Measurements from ENCODE around the gene CABYR. TPM values are rescaled to one million over a fixed set of nuclear protein-coding genes. Genes with fewer than 3 reads are reported as not detected.

Gene CABYR
- total and polyA plus RNA-seq, 2 donors (not counting 1 experiment from before 2014, with no cell fraction given): 7.3 to 14.0 TPM

DNA sequence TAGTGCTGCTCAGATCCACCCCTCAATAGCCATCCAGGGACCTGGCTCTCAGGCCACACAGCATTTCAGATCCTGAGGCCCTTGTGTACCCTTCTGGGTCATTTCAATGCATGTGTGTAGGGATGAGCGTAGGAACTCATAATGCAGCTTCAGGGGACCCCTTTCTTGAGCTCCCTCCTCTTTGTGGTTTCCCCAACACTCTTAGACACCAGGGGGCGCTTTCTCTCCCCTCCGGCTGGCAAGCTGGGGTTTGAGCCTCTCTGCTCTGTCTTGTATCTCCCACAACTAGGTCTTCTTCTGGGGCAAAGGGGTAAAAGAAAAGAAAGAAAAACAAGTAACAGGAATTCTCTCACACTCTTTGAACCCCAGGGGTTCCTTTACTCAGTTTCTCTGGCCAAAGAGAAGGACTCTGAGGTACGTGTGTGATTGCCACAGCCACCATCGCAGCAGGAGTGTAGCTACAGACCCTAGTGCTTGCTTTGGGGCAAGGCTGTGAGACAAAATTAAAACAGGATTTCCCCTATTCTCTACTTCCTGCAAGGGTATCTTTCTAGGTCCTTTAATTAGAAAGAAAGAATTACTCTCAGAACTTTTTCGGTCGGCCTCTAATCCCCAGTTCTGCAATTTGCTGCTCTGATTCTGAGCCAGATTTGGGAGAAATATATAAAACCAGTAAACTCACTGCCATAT is 38.0 kb downstream of the CABYR start:
- no peaks in the 10 kb centered on the region for H4K20me1 ChIP-seq (ENCODE audit: control insufficient read depth, extremely low read depth, insufficient read depth, low read length)
- H3K4me1 ChIP-seq (ENCODE audit: control insufficient read depth, extremely low read depth, insufficient read depth, low read length): no peaks in the 10 kb centered on the region
- no peak for TF ChIP-seq EZH2 (IDR thresholded peaks at IDR 0.05; ENCODE audit: low read length, missing control alignments)
- TF ChIP-seq, protein P1, sequence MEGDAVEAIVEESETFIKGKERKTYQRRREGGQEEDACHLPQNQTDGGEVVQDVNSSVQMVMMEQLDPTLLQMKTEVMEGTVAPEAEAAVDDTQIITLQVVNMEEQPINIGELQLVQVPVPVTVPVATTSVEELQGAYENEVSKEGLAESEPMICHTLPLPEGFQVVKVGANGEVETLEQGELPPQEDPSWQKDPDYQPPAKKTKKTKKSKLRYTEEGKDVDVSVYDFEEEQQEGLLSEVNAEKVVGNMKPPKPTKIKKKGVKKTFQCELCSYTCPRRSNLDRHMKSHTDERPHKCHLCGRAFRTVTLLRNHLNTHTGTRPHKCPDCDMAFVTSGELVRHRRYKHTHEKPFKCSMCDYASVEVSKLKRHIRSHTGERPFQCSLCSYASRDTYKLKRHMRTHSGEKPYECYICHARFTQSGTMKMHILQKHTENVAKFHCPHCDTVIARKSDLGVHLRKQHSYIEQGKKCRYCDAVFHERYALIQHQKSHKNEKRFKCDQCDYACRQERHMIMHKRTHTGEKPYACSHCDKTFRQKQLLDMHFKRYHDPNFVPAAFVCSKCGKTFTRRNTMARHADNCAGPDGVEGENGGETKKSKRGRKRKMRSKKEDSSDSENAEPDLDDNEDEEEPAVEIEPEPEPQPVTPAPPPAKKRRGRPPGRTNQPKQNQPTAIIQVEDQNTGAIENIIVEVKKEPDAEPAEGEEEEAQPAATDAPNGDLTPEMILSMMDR (conservative IDR thresholded peaks at IDR 0.05 in 1 of 2, IDR thresholded peaks at IDR 0.05 in 1 of 2; ENCODE audit: low read depth in 1 of 2, low read length in 2 of 2): peak; percentile 67 to 82
- H3K79me2 ChIP-seq (ENCODE audit: control insufficient read depth, insufficient read depth, low read length): no peaks in the 10 kb centered on the region
- H3K27me3 ChIP-seq (ENCODE audit: control insufficient read depth, insufficient read depth, low read length): no peaks in the 10 kb centered on the region
- DNase-seq (ENCODE audit: low read depth in 2 of 2): peak; percentile 36 to 62
- no peak overlapping the region for H2AFZ ChIP-seq (ENCODE audit: low read length)
- no peaks in the 10 kb centered on the region for H3K9me3 ChIP-seq (ENCODE audit: control insufficient read depth, insufficient read depth, low read depth, low read length)
- no peak overlapping the region for H3K27ac ChIP-seq (ENCODE audit: insufficient read depth, low read length)
- H3K4me2 ChIP-seq (ENCODE audit: extremely low read depth, insufficient read depth, low read length): no peak overlapping the region
- H3K36me3 ChIP-seq (ENCODE audit: control insufficient read depth, insufficient read depth, low read length): no peaks in the 10 kb centered on the region
- no peak overlapping the region for H3K9ac ChIP-seq (ENCODE audit: insufficient read depth, low read length)
- H3K4me3 ChIP-seq (replicated peaks in 1 of 4; ENCODE audit: control extremely low read depth in 1 of 4, insufficient read depth in 1 of 4, low read depth in 3 of 4, low read length in 4 of 4): no peak overlapping the region

DNA sequence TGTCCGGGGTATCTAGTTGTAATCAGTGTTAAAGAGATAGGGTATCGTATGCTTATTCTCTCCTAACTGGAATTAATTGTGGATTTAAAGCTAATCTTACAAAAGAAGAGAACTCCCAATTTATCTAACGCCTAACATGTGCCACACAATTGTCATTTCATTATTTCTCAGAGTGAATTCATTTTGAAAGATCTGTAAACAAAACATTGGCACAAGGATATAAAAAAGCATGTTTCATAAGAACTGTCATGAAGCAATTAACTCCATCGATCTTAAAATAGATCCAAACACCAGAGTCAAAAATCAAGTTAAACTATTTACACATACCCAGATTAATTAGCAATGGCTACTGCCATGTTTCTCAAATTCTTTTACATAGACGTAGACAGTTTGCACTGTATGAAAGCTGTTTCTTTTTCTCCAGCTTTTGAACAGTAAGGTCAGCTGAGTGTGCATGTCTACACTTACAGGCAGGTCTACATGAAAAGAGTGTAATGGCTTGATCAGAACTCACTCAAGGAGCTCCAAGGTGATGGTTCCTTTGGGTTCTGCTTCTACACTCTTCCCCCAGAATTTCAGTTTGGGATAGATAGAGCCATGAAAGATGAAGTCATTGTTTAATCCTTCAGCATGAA is 38.8 kb downstream of the CABYR start:
- Histone ChIP-seq H4K20me1 (ENCODE audit: control insufficient read depth, extremely low read depth, insufficient read depth, low read length) (no peaks in the 10 kb centered on the region), H3K27me3 (ENCODE audit: control insufficient read depth, insufficient read depth, low read length) (no peaks in the 10 kb centered on the region), H3K9ac (ENCODE audit: insufficient read depth, low read length) (no peak overlapping the region), H3K9me3 (ENCODE audit: control insufficient read depth, insufficient read depth, low read depth, low read length) (no peaks in the 10 kb centered on the region), H3K27ac (ENCODE audit: insufficient read depth, low read length) (no peak overlapping the region), H3K4me1 (ENCODE audit: control insufficient read depth, extremely low read depth, insufficient read depth, low read length) (no peaks in the 10 kb centered on the region), H3K36me3 (ENCODE audit: control insufficient read depth, insufficient read depth, low read length) (no peaks in the 10 kb centered on the region), H3K79me2 (ENCODE audit: control insufficient read depth, insufficient read depth, low read length) (no peaks in the 10 kb centered on the region), H2AFZ (ENCODE audit: low read length) (no peak overlapping the region), H3K4me3 (replicated peaks in 1 of 4; ENCODE audit: control extremely low read depth in 1 of 4, insufficient read depth in 1 of 4, low read depth in 3 of 4, low read length in 4 of 4) (no peak overlapping the region), H3K4me2 (ENCODE audit: extremely low read depth, insufficient read depth, low read length) (no peak overlapping the region)
- no peak for DNase-seq (ENCODE audit: low read depth in 2 of 2)
- TF ChIP-seq, protein P1 (conservative IDR thresholded peaks at IDR 0.05 in 1 of 2, IDR thresholded peaks at IDR 0.05 in 1 of 2; ENCODE audit: low read depth in 1 of 2, low read length in 2 of 2): no peak
- TF ChIP-seq EZH2 (IDR thresholded peaks at IDR 0.05; ENCODE audit: low read length, missing control alignments): no peak

DNA sequence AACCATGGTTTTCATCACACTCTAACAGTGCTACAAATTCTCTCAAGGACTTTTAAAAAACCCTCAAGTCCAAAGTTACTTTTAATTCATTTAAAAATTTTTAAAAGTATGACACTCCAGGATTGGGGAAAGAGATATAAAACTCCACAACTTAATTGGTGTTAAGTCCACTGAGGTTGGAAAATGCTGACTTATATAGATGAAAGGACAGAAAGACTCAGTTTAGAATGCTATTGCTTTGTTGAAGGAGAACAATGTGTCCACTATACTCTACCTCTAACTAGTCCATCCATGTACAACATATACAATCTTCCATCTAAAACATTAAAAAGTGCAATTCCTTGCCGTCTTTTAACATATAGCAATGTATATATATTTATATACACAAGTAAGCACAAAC is 41.2 kb downstream of the CABYR start:
- no peak for TF ChIP-seq EZH2 (IDR thresholded peaks at IDR 0.05; ENCODE audit: low read length, missing control alignments)
- TF ChIP-seq, protein P1 (conservative IDR thresholded peaks at IDR 0.05 in 1 of 2, IDR thresholded peaks at IDR 0.05 in 1 of 2; ENCODE audit: low read depth in 1 of 2, low read length in 2 of 2): no peak
- Histone ChIP-seq H3K79me2 (ENCODE audit: control insufficient read depth, insufficient read depth, low read length) (no peaks in the 10 kb centered on the region), H3K9ac (ENCODE audit: insufficient read depth, low read length) (no peak overlapping the region), H3K27ac (ENCODE audit: insufficient read depth, low read length) (no peak overlapping the region), H3K27me3 (ENCODE audit: control insufficient read depth, insufficient read depth, low read length) (no peaks in the 10 kb centered on the region), H3K9me3 (ENCODE audit: control insufficient read depth, insufficient read depth, low read depth, low read length) (no peaks in the 10 kb centered on the region), H4K20me1 (ENCODE audit: control insufficient read depth, extremely low read depth, insufficient read depth, low read length) (no peaks in the 10 kb centered on the region), H3K4me2 (ENCODE audit: extremely low read depth, insufficient read depth, low read length) (no peak overlapping the region), H3K4me1 (ENCODE audit: control insufficient read depth, extremely low read depth, insufficient read depth, low read length) (no peaks in the 10 kb centered on the region), H3K4me3 (replicated peaks in 1 of 4; ENCODE audit: control extremely low read depth in 1 of 4, insufficient read depth in 1 of 4, low read depth in 3 of 4, low read length in 4 of 4) (no peak overlapping the region), H2AFZ (ENCODE audit: low read length) (no peak overlapping the region), H3K36me3 (ENCODE audit: control insufficient read depth, insufficient read depth, low read length) (no peaks in the 10 kb centered on the region)
- no peak for DNase-seq (ENCODE audit: low read depth in 2 of 2)

All from fibroblast of lung (primary cell).